Head of caudate nucleus (tissue), 42 donors: ENCODE measurements around the gene CADM1.

Experiments
- DNase-seq, 42 donors: peaks; one replicate each; pipeline versions ENCODE4 v3.0.0 to v3.0.0-alpha.2; 2020 to 2021; ENCODE audit warnings: mixed read lengths in 7 of 42
- intact Hi-C: fragments of 100-400 bp; cut with DNase I; formaldehyde crosslinking; loops from one replicate; pipeline ENCODE4 v1.15.0; 2022

CADM1 gene

GRCh38 chr11:115383431-115383830 is 120.8 kb downstream of the CADM1 start:
- no peak for DNase-seq
- intact Hi-C loops: no loop called here

- no peak for DNase-seq
- intact Hi-C loops: no loop called here
Observed at GRCh38 chr11:115379528-115379927, 124.7 kb downstream of the CADM1 start.

GRCh38 chr11:115378557-115378956 is 125.7 kb downstream of the CADM1 start:
- intact Hi-C loops: no loop called here
- no peak for DNase-seq

GRCh38 chr11:115377882-115378296 is 126.3 kb downstream of the CADM1 start:
- no peak for DNase-seq
- intact Hi-C loops: no loop called here

- intact Hi-C loops: no loop called here
- no peak for DNase-seq
Observed at GRCh38 chr11:115368616-115369015, 135.6 kb downstream of the CADM1 start.

GRCh38 chr11:115366826-115367225 is 137.4 kb downstream of the CADM1 start:
- intact Hi-C loops: no loop called here
- DNase-seq: no peak

GRCh38 chr11:115365907-115366306 is 138.3 kb downstream of the CADM1 start:
- no peak for DNase-seq
- intact Hi-C loops: no loop called here

- DNase-seq: no peak
- intact Hi-C loops: no loop called here
Observed at GRCh38 chr11:115364896-115365295, 139.3 kb downstream of the CADM1 start.

- intact Hi-C loops: no loop called here
- DNase-seq: no peak
Observed at GRCh38 chr11:115363921-115364320, 140.3 kb downstream of the CADM1 start.

- intact Hi-C loops: no loop called here
- DNase-seq: no peak
Observed at GRCh38 chr11:115363426-115363825, 140.8 kb downstream of the CADM1 start.

- intact Hi-C loops: no loop called here
Observed at GRCh38 chr11:115362997-115363396, 141.2 kb downstream of the CADM1 start.

GRCh38 chr11:115361025-115361424 is 143.2 kb downstream of the CADM1 start:
- no peak for DNase-seq
- intact Hi-C loops: no loop called here

More at GRCh38 chr11:115362997-115363396, 141.2 kb downstream of the CADM1 start:
- DNase-seq: no peak

GRCh38 chr11:115360186-115360824 is 143.9 kb downstream of the CADM1 start:
- DNase-seq: no peak
- intact Hi-C loops: no loop called here

- intact Hi-C loops: no loop called here
- DNase-seq: no peak
Observed at GRCh38 chr11:115357066-115357465, 147.1 kb downstream of the CADM1 start.

GRCh38 chr11:115352805-115353485 is 151.3 kb downstream of the CADM1 start:
- intact Hi-C loops: no loop called here
- no peak for DNase-seq

- intact Hi-C loops: no loop called here
Observed at GRCh38 chr11:115349335-115350017, 154.7 kb downstream of the CADM1 start.

GRCh38 chr11:115348416-115348815 is 155.8 kb downstream of the CADM1 start:
- intact Hi-C loops: no loop called here
- no peak for DNase-seq

More at GRCh38 chr11:115349335-115350017, 154.7 kb downstream of the CADM1 start:
- DNase-seq: no peak

GRCh38 chr11:115347106-115347505 is 157.1 kb downstream of the CADM1 start:
- intact Hi-C loops: no loop called here
- DNase-seq: no peak

GRCh38 chr11:115345840-115346239 is 158.4 kb downstream of the CADM1 start:
- intact Hi-C loops: no loop called here
- DNase-seq: no peak

- intact Hi-C loops: no loop called here
- no peak for DNase-seq
Observed at GRCh38 chr11:115345361-115345760, 158.9 kb downstream of the CADM1 start.
